ENCODE data around the gene ZNF471.

- TF ChIP-seq TAF1 (IDR thresholded peaks at IDR 0.05; ENCODE audit: low read depth) (no peak), CEBPB (IDR thresholded peaks at IDR 0.05) (no peak), RAD21 (IDR thresholded peaks at IDR 0.05; ENCODE audit: low read depth) (no peak), EP300 (IDR thresholded peaks at IDR 0.05; ENCODE audit: borderline replicate concordance) (no peak)
Measured at GRCh38 chr19:56538761-56539263, 31.2 kb downstream of the ZNF471 start, which contains the start of gene ZFP28.

Data from Ishikawa (cell line).